Urinary bladder (tissue), 4 donors: Measurements from ENCODE around the gene MIOX. TPM values are rescaled to one million over a fixed set of nuclear protein-coding genes. Genes with fewer than 3 reads are reported as not detected.
"Not testable (repeated sequence)": the region's sequence is repeated elsewhere in the genome, so short reads cannot be mapped to it uniquely, and the experiment has no call there.

ENCODE experiments used
- DNase-seq: peaks from one replicate; pipeline ENCODE4 v3.0.0-alpha.2; 2015; ENCODE audit errors: extremely low spot score
- H3K27ac ChIP-seq: one replicate; pipeline ENCODE4 v1.5.1; 2013; ENCODE audit warnings: low read depth, mild to moderate bottlenecking, moderate library complexity
- H3K36me3 ChIP-seq: one replicate; pipeline ENCODE4 v1.6.1; 2013; ENCODE audit warnings: mild to moderate bottlenecking, moderate library complexity; ENCODE audit not compliant: insufficient read depth
- H3K4me1 ChIP-seq: one replicate; pipeline ENCODE4 v1.6.1; 2013; ENCODE audit warnings: mild to moderate bottlenecking, moderate library complexity; ENCODE audit not compliant: insufficient read depth
- H3K4me3 ChIP-seq: one replicate; pipeline ENCODE4 v1.5.1; 2013; ENCODE audit warnings: low read depth, low read length
- WGBS: extraction: QIAGEN DNeasy Blood & Tissue Kit; methylation state at CpG from one replicate; pipeline ENCODE4 v1.1.7; 2013; 5-methylcytosine and 5-hydroxymethylcytosine counted together
- polyA plus RNA-seq: library from polyadenylated mRNA; stranded (reverse); fragments of 200-250 nt; gene quantifications from one replicate; pipeline ENCODE4 v1.2.3, GENCODE V29; 2013
- total RNA-seq: library from RNA; depleted of rRNA; stranded (reverse); fragments of >200 nt; gene quantifications from one replicate; pipeline ENCODE4 v1.2.3, GENCODE V29; 2014
- donor health status: healthy with polysubstance abuse.
- donor health status: healthy.

Gene MIOX
- total and polyA plus RNA-seq, 2 donors, result not detected

DNA sequence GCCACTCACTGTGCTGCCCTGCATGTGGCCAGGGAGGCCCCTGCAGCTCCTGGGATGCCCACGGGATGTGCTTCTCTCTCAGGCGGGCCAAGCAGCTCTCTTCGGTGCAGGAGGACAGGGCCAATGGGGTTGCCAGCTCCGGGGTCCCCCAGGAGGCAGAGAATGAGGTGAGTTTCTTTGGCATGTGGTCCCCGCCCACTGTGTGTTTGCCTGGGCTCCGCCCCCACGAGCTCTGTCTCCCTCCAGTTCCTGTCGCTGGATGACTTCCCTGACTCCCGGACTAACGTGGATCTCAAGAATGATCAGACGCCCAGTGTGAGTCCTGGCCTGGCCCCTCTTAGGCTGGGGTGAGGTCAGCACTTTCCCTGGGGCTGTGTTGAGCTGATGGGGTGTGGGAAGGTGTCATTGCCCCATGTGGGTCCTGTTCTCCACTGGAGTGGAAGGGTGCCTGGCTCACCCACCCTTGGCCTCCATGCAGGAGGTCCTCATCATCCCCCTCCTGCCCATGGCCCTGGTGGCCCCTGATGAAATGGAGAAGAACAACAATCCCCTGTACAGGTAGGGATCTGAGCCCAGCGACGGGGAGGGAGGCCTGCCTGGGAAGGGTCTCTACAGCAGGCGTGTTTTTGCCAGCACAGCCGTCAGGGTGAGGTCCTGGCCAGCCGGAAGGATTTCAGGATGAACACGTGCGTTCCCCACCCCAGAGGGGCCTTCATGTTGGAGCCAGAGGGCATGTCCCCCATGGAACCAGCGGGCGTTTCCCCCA, 31.0 kb downstream of the MIOX start:
- no peak overlapping the region for H3K27ac ChIP-seq
- H3K4me1 ChIP-seq, result no peaks in the 10 kb centered on the region
- WGBS, result 90% methylated on average over 20 of the region's 20 CpGs
- DNase-seq, result no peak
- peaks cover 7% of the 10 kb centered on the region for H3K36me3 ChIP-seq
- no peak overlapping the region for H3K4me3 ChIP-seq

DNA sequence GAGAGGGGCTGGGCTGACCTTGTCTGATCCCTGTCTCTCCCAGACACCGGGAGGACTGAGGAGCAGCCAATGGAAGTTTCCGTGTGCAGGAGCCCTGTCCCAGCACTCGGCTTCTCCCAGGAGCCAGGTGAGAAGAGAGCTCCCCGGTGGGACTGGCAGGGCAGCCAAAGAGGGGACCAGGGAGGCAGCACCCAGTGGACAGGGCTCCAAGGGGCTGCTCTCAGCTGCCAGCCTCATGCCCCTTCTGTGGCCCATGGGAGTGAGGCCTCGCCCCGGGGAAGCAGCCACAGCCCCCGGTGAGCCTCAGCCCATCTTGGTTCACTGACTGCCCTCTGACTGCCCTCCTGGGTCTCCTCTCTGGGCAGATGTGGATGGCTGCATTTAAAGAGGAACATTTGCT, 31.9 kb downstream of the MIOX start:
- Histone ChIP-seq H3K4me3 (no peak overlapping the region), H3K27ac (no peak overlapping the region), H3K36me3 (peaks cover 7% of the 10 kb centered on the region), H3K4me1 (no peaks in the 10 kb centered on the region)
- WGBS, result 94% methylated on average over 7 of the region's 7 CpGs
- DNase-seq, result no peak

DNA sequence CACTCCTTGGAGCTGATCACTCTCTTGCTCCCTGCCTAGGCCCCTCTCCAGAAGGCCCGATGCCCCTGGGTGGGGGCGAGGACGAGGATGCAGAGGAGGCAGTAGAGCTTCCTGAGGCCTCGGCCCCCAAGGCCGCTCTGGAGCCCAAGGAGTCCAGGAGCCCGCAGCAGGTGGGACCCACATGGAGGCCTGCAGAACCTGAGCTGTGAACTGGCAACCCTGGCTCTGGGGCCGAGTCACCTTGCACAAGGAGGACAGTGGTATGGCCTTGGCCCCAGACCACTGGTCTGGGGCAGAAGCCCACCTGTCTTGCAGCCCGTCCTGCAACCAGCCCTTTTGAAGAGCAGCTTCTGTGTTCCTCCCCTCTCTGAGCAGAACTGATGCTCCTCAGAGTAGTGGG, 32.5 kb downstream of the MIOX start:
- no peak overlapping the region for H3K27ac ChIP-seq
- H3K4me1 ChIP-seq, result no peaks in the 10 kb centered on the region
- peaks cover 7% of the 10 kb centered on the region for H3K36me3 ChIP-seq
- DNase-seq, result no peak
- WGBS, result 96% methylated on average over 8 of the region's 8 CpGs
- no peak overlapping the region for H3K4me3 ChIP-seq

DNA sequence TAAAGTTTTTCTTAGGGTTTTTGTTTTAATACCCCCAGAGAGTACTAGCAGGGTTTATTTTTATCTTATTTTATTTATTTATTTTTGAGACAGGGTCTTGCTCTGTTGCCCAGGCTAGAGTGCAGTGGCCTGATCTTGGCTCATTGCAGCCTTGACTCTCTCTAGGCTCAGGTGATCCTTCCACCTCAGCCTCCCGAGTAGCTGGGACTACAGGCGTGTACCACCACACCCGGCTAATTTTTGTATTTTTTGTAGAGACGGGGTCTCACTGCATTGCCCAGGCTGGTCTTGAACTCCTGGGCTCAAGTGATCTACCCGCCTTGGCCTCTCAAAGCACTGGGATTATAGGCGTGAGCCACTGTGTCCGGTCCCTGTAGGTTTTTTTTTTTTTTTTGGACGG, 33.5 kb downstream of the MIOX start:
- WGBS, result 98% methylated on average over 8 of the region's 8 CpGs
- DNase-seq, H3K27ac ChIP-seq, H3K4me1 ChIP-seq, H3K4me3 ChIP-seq, H3K36me3 ChIP-seq: not testable (repeated sequence)

DNA sequence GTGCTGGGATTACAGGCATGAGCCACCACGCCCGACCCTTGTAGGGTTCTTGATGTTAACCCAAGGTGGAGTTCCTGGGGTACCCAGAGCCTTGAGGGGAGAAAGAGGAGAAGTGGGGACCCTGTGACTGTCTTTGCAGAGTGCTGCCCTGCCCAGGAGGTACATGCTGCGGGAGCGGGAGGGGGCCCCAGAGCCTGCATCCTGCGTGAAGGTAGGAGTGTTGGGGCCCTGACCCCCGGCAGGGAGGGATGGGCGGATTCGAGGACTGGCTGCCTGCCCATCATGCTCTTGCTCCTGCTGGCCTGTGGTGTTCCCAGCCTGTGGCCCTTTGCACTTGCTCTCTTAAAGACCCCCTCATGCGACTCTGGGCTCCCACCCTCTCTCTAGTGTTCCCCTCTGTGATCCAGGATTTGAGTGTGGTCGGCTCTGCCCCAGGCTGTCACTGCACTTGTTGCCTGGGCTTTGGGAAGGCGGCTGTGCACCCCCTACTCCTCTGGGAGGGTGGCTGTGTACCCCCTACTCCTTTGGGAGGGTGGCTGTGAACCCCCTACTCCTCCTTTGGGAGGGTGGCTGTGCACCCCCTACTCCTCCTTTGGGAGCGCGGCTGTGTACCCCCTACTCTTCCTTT, 34.3 kb downstream of the MIOX start:
- no peak for DNase-seq
- peaks cover 7% of the 10 kb centered on the region for H3K36me3 ChIP-seq
- no peaks in the 10 kb centered on the region for H3K4me1 ChIP-seq
- WGBS, result 93% methylated on average over 13 of the region's 13 CpGs
- H3K27ac ChIP-seq, result no peak overlapping the region
- no peak overlapping the region for H3K4me3 ChIP-seq

DNA sequence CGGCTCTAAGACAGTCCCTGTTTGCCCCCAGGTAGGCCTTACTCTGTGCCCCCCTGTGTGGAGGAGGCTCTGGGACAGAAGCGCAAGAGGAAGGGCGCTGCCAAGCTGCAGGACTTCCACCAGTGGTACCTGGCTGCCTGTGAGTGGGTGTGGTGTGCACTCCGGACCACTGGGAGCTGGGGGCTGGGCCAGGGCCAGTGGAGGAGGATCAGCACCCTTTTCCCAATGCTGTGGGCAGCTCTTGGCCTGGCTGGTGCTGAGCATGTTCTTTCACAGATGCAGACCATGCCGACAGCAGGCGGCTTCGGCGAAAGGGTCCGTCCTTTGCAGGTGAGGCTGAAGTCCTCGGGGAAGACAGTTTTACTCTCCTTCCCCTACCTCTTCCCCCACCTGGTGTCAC, 35.1 kb downstream of the MIOX start:
- Histone ChIP-seq H3K4me3 (no peak overlapping the region), H3K36me3 (peaks cover 7% of the 10 kb centered on the region), H3K4me1 (no peaks in the 10 kb centered on the region), H3K27ac (no peak overlapping the region)
- WGBS, result 93% methylated on average over 10 of the region's 10 CpGs
- no peak for DNase-seq

DNA sequence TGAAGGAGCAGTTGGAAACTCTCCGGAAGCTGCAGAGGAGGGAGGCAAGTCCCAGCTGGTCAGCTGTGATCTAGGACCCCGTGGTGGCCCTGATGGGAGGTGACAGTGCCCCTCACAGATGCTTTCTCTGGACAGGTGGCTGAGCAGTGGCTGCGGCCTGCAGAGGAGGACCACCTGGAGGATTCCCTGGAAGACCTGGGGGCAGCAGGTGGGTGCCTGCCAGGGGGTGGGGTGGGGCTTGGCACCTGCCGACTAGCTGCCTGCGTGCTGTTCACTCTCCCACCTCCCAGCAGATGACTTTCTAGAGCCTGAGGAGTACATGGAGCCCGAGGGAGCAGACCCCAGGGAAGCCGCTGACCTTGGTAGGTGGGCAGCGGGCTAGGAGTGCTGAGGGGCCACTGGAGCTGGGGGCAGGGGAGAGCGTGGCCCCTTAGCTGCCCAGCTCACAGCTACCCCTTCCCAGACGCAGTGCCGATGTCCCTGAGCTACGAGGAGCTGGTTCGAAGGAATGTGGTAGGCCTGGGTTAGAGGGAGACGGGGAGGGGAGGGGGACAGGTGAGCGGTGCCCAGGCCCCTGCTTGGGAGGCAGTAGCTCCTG, 35.6 kb downstream of the MIOX start:
- WGBS, result 91% methylated on average over 15 of the region's 15 CpGs
- peaks cover 7% of the 10 kb centered on the region for H3K36me3 ChIP-seq
- H3K4me3 ChIP-seq, result no peak overlapping the region
- H3K4me1 ChIP-seq, result no peaks in the 10 kb centered on the region
- DNase-seq, result no peak
- no peak overlapping the region for H3K27ac ChIP-seq

DNA sequence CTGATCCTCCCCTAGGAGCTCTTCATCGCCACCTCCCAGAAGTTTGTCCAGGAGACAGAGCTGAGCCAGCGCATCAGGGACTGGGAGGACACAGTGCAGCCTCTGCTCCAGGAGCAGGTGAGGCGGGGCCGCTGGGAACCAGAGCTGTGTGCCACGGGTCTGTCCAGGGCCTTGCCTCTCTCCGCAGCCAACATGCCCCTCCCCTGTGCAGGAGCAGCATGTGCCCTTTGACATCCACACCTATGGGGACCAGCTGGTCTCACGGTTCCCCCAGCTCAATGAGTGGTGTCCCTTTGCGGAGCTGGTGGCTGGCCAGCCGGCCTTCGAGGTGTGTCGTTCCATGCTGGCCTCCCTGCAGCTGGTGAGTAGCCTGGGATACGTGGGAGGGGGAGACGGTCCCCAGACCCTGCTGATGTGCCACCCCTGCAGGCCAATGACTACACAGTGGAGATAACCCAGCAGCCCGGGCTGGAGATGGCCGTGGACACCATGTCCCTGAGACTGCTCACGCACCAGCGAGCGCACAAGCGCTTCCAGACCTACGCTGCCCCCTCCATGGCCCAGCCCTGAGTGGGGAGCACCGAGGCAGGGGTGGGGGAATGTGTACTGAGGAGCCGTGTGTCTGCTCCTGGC, 36.3 kb downstream of the MIOX start:
- Histone ChIP-seq H3K4me3 (no peak overlapping the region), H3K4me1 (no peaks in the 10 kb centered on the region), H3K27ac (no peak overlapping the region), H3K36me3 (peaks cover 7% of the 10 kb centered on the region)
- WGBS, result 87% methylated on average over 22 of the region's 22 CpGs
- DNase-seq, result no peak

DNA sequence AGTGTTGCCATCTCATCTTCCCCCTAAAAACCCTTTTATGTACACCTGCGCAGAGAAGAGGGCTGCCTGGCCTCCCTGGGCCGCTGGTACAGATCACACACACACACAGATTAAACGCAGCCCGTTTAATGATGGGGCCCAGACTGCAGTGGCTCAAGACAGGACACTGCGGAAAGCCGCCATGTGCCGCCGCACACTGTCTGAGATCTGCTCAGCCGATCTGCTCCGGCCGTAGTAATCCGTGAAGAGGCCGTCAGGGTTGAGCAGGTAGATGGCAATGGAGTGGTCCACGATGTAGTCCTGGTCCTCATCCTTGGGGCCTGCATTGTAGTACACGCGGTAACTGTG, 36.8 kb downstream of the MIOX start:
- 92% methylated on average over 16 of the region's 16 CpGs for WGBS
- no peak overlapping the region for H3K4me3 ChIP-seq
- H3K36me3 ChIP-seq, result peaks cover 7% of the 10 kb centered on the region
- no peaks in the 10 kb centered on the region for H3K4me1 ChIP-seq
- DNase-seq, result no peak
- H3K27ac ChIP-seq, result no peak overlapping the region

DNA sequence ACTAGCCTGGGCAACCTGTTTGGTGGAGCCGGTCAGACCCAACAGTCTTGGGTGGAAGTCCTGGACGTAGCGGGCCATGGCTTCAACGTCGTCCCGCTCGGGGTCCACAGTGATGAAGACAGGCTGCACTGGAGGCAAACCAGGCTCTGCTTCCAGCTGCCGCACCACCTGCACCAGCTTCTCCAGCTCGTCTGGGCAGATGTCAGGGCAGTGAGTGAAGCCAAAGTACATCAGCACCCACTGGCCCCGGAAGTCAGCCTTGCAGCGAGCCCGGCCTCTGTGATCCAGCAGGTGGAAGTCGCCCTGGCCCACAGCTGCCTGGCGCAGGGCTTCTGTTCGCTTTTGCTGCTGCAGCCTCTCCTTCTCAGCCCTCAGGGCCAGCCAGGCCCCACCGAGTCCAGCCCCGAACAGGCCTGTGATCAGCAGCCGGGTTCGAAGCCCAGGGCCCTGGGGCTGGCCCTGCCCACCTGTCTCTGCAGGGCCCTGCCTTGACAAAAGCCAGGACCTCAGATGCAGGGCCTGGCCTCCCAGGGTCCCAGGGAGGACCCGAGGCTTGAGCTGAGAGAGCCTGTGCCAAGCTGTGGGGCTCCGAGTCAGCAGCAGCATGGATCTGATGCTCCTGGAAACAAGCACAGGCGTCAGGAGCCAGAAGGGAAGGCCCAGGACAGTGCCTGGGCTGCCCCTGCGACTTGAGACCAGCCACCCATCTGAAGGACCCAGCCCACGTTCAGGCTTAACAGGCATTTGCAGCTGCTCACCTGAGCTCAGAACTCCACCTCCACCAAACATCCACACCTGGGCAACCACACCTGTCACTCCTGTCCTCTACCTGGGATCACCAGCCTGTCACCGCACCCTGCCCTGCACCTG, 37.4 kb downstream of the MIOX start:
- DNase-seq, result no peak
- H3K27ac ChIP-seq, result no peak overlapping the region
- peaks cover 7% of the 10 kb centered on the region for H3K36me3 ChIP-seq
- no peak overlapping the region for H3K4me3 ChIP-seq
- 77% methylated on average over 25 of the region's 25 CpGs for WGBS
- no peaks in the 10 kb centered on the region for H3K4me1 ChIP-seq

DNA sequence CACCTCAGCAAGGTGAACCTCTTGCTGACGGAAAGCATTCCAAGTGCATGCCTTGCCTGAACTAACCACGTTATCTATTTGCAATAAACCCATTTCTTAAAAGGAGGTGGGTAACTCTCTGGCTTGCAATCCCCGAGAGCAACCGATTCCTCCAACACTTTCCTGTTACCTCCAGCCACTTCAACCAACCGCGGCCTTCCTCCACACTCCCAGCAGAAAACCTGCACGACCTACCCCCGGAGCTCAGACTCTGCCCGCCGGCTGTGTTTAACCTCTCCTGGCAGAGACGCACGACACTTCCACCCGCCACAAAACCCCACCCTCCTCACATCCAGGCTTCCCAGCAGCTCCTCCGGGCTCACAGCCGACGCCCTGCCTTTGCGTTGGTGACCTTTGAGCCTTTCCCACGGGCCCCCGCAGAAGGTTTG, 38.0 kb downstream of the MIOX start:
- Histone ChIP-seq H3K36me3 (peaks cover 7% of the 10 kb centered on the region), H3K27ac (no peak overlapping the region), H3K4me1 (no peaks in the 10 kb centered on the region), H3K4me3 (peak overlapping the region; percentile 72)
- no peak for DNase-seq
- WGBS, result 8% methylated on average over 19 of the region's 19 CpGs

DNA sequence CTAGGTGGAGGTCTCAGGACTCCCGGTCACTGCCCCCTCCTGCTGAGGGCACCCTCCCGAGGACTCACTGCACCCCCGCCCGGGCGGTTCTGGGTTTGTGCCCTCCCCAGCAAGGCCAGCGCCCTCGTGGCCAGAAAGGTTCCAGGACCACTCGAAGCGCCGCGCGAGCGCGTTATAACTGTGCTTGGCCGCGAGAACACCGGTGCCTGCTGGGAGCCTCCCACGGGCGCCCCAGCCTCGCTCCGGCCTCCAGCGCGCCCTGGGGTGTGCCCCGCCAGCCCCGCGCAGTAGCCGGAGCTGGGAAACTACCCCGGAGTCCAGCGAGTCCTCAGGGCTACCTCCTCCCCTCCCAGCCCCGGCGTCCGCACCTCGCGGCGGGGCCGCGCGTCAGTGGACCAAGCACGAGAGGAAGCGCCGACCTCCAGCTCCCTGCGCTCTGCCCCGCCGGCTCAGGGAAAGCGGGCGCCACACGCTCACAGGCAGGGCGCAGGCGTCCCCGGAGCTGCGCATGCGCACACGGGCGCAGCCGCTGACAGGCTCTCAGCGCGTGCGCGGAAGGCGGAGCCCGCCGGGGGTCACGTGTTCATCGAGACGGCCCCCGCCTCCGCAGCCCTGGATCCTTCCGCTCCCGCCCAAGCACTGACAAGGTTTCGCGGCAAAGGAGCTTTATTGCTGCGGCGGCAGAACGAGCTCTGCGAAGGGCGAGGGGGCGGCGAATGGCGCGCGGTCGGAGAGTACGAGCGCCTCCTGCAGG, 38.6 kb downstream of the MIOX start, which contains the start of gene SCO2:
TSS of gene SCO2 (minus strand) at position 495 of the 754 bp plus-strand sequence. CDS start 1,187 bp downstream, outside the sequence.
- peaks cover 7% of the 10 kb centered on the region for H3K36me3 ChIP-seq
- DNase-seq, result peak; percentile 92
- H3K27ac ChIP-seq, result peak within 1 kb of the TSS; percentile 80
- peak within 1 kb of the TSS; percentile 72 for H3K4me3 ChIP-seq
- H3K4me1 ChIP-seq, result no peaks in the 10 kb centered on the region
- under 1% methylated on average over 84 of the region's 84 CpGs for whole genome bisulfite sequencing

DNA sequence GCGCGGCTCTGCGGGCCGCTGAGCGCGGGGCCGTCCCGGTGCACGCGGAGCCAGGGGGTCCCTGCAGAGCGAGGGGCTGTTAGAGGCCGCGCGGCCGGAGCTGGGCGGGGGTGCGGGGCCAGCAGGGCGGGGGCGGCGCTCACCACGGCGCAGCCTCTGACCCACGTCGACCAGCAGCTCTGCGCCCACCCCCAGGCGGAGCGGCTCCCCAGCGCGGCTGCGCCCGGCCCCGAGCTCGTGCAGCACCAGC, 39.1 kb downstream of the MIOX start:
- no peak for DNase-seq
- Histone ChIP-seq H3K4me1 (peaks cover 1% of the 10 kb centered on the region), H3K4me3 (peak overlapping the region; percentile 72), H3K27ac (peak overlapping the region; percentile 80), H3K36me3 (peaks cover 7% of the 10 kb centered on the region)
- WGBS, result under 1% methylated on average over 32 of the region's 33 CpGs
